ENCODE measurements around the gene MLXIPL. TPM values are rescaled to one million over a fixed set of nuclear protein-coding genes. Genes with fewer than 3 reads are reported as not detected.
"Not testable (repeated sequence)": the region's sequence is repeated elsewhere in the genome, so short reads cannot be mapped to it uniquely, and the experiment has no call there.

MLXIPL gene
- total RNA-seq, 1 donor from 2014 or later: not detected

DNA sequence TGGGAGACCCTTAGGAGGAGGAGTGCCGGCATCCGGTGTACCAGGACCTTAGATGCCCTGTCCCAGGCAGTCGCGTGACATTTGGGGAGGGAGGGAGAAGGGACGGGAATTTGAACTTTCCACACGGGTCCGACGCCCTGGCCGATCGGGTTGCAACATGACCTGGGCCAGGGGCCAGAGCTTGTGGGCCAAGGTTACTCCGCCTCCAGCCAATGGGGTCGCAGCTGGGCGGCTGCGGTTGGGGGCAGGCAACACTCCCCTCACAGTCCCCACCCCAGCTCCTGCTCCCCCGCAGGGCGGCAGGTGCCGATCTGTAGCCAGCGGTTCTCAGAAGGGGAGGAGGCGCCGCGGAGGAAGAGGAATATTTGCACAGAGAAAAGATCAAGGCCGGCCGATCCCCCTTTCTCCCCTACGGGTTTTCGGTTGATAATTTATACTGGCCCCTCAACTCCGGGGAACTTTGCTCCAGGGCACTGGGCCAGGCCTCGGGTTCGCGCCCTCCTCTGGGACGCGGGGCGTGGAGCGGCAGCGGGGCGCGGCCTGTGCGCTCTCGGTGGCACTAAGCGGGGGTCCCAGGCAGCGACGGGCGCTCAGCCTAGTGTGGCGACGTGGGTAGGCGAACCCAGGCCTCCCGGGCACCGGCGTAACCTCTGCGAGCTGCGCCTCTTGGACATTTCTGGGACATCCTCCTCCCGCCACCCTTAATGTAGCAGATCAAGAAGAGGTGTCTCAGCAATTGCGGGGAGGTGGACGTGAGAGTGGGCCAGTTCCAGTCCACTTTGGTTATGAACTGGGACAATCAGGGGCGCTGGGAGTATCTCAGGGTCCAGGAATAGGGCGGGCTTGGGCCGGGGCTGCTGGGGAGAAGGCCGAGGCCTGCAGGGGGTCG lies 1.2 kb downstream of the MLXIPL start:
- Mint-ChIP-seq H3K36me3 (ENCODE audit: low read depth) (no peaks in the 10 kb centered on the region), H3K27me3 (ENCODE audit: low read depth) (peaks cover 19% of the 10 kb centered on the region), H3K4me3 (ENCODE audit: unreplicated experiment) (peak overlapping the region; percentile 42), H3K9me3 (ENCODE audit: low read depth) (no peaks in the 10 kb centered on the region), H3K27ac (ENCODE audit: unreplicated experiment) (no peak overlapping the region), H3K4me1 (ENCODE audit: low read depth) (peaks cover 5% of the 10 kb centered on the region)
- DNase-seq (ENCODE audit: low spot score): no peak
- TF ChIP-seq, protein P1, sequence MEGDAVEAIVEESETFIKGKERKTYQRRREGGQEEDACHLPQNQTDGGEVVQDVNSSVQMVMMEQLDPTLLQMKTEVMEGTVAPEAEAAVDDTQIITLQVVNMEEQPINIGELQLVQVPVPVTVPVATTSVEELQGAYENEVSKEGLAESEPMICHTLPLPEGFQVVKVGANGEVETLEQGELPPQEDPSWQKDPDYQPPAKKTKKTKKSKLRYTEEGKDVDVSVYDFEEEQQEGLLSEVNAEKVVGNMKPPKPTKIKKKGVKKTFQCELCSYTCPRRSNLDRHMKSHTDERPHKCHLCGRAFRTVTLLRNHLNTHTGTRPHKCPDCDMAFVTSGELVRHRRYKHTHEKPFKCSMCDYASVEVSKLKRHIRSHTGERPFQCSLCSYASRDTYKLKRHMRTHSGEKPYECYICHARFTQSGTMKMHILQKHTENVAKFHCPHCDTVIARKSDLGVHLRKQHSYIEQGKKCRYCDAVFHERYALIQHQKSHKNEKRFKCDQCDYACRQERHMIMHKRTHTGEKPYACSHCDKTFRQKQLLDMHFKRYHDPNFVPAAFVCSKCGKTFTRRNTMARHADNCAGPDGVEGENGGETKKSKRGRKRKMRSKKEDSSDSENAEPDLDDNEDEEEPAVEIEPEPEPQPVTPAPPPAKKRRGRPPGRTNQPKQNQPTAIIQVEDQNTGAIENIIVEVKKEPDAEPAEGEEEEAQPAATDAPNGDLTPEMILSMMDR (IDR thresholded peaks at IDR 0.05): no peak

DNA sequence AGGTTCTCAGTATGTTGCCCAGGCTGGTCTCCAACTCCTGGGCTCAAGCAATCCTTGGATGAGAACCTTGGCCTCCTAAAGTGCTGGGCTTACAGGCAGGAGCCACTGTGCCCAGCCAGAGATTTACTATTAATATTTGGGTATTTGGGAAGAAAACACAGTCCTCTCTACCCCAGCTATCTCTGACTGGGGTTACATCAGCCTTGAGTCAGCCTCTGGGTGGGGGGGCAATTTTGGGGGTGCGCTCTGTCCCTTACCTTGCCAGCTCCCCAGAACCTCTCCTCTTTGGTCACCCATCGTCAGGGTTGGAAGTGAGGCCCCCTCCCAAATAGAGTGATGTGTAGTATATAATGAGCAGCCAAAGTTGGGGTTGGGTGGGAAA lies 1.8 kb downstream of the MLXIPL start:
- no peak overlapping the region for H3K4me3 Mint-ChIP-seq (ENCODE audit: unreplicated experiment)

DNA sequence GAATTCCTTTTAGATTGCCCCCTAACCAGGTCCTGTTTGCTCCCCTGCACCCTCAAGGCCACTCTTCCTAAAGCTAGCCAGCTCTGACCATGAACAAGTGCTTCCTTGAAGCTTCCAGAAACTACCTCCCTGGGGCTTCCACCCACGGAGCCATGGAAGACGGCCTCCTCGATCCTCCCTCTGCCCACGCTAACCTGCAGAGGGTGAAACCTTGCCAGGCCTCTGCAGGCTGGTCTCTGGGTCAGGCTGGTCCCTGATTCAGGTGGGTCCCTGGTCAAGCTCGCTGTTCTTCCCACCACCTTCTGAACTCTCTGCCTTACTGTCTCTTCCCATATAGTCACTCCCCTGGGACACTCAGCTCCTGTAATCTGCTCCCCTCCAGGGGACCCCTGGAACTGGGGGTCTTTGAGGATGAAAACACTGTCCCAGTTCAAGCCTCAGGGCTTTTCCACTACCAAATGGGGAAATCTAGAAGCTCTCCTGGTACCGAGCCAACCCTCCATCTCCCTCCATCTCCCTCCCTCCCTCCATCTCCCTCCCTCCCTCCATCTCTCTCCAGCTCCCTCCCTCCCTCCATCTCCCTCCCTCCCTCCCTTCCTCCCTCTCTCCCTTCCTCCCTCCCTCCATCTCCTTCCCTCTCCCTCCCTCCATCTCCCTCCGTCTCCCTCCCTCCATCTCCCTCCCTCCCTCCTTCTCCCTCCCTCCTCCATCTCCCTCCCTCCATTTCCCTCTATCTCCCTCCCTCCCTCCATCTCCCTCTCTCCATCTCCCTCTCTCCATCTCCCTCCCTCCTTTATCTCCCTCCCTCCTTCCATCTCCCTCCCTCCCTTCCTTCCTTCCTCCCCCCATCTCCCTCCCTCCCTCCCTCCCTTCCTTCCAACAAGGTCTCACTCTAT lies 2.9 kb downstream of the MLXIPL start:
- H3K9me3 Mint-ChIP-seq (ENCODE audit: low read depth): no peaks in the 10 kb centered on the region
- no peaks in the 10 kb centered on the region for H3K36me3 Mint-ChIP-seq (ENCODE audit: low read depth)
- TF ChIP-seq, protein P1 (IDR thresholded peaks at IDR 0.05): no peak
- no peak for DNase-seq (ENCODE audit: low spot score)
- H3K4me3 Mint-ChIP-seq (ENCODE audit: unreplicated experiment): no peak overlapping the region
- H3K27me3 Mint-ChIP-seq (ENCODE audit: low read depth): peaks cover 12% of the 10 kb centered on the region
- H3K27ac Mint-ChIP-seq (ENCODE audit: unreplicated experiment): no peak overlapping the region
- H3K4me1 Mint-ChIP-seq (ENCODE audit: low read depth): peaks cover 5% of the 10 kb centered on the region

More for the DNA sequence above, 1.8 kb downstream of the MLXIPL start:
- Mint-ChIP-seq H3K36me3 (ENCODE audit: low read depth) (no peaks in the 10 kb centered on the region), H3K27ac (ENCODE audit: unreplicated experiment) (no peak overlapping the region), H3K27me3 (ENCODE audit: low read depth) (peaks cover 13% of the 10 kb centered on the region), H3K4me1 (ENCODE audit: low read depth) (peaks cover 5% of the 10 kb centered on the region), H3K9me3 (ENCODE audit: low read depth) (no peaks in the 10 kb centered on the region)
- TF ChIP-seq, protein P1 (IDR thresholded peaks at IDR 0.05): no peak
- no peak for DNase-seq (ENCODE audit: low spot score)

DNA sequence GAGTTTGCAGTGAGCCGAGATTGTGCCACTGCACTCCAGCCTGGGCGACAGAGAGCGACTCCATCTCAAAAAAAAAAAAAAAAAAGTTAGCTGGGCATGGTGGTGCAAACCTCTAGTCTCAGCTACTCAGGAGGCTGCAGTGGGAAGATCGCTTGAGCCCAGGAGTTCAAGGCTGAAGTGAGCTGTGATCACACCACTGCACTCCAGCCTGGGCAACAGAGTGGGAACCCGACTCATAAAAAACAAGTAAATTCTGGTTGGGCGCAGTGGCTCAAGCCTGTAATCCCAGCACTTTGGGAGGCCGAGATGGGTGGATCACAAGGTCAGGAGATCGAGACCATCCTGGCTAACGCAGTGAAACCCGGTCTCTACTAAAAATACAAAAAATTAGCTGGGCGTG lies 4.9 kb downstream of the MLXIPL start:
- H3K4me1 Mint-ChIP-seq (ENCODE audit: low read depth); H3K9me3 Mint-ChIP-seq (ENCODE audit: low read depth); H3K36me3 Mint-ChIP-seq (ENCODE audit: low read depth); DNase-seq (ENCODE audit: low spot score); H3K4me3 Mint-ChIP-seq (ENCODE audit: unreplicated experiment); H3K27ac Mint-ChIP-seq (ENCODE audit: unreplicated experiment): not testable (repeated sequence)
- peaks cover 13% of the 10 kb centered on the region for H3K27me3 Mint-ChIP-seq (ENCODE audit: low read depth)

DNA sequence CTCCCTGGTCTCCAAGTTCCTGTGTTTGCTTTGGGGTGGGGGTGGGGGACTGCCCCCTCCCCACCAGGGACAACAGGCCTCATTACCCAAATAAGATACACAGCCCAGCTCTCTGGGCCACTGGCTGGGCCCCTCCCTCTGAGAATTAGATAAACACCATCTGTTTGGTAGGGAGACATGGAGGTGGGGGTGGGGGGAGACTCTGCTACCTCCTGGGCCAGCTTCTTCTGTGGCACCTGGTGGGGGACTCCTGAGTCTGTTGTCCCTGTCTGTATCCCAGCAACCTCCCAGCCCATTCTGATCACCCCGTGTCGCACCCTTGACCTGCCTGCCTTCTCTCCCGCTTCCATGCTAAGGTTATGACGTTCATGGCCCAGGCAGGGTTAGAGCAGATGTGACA lies 5.8 kb downstream of the MLXIPL start:
- Mint-ChIP-seq H3K27ac (ENCODE audit: unreplicated experiment) (no peak overlapping the region), H3K36me3 (ENCODE audit: low read depth) (no peaks in the 10 kb centered on the region), H3K27me3 (ENCODE audit: low read depth) (peaks cover 13% of the 10 kb centered on the region), H3K9me3 (ENCODE audit: low read depth) (no peaks in the 10 kb centered on the region), H3K4me1 (ENCODE audit: low read depth) (peaks cover 2% of the 10 kb centered on the region), H3K4me3 (ENCODE audit: unreplicated experiment) (no peak overlapping the region)
- DNase-seq (ENCODE audit: low spot score): no peak
- TF ChIP-seq, protein P1 (IDR thresholded peaks at IDR 0.05): no peak

DNA sequence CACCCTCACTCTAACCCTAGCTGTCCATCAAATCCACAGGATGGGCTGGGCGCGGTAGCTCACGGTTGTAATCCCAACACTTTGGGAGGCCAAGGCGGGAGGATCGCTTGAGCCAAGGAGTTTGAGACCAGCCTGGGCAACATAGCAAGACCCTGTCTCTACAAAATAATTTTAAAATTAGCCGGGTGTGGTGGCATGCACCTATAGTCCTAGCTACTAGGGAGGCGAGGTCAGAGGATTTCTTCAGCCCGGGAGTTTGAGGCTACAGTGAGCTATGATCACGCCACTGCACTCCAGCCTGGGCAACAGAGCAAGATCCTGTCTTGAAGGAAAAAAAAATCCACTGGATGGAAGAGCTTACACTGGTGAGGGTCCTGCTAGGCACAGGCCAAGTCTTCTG lies 6.8 kb downstream of the MLXIPL start:
- not testable (repeated sequence) for H3K4me3 Mint-ChIP-seq (ENCODE audit: unreplicated experiment); DNase-seq (ENCODE audit: low spot score); H3K36me3 Mint-ChIP-seq (ENCODE audit: low read depth); H3K9me3 Mint-ChIP-seq (ENCODE audit: low read depth); H3K27ac Mint-ChIP-seq (ENCODE audit: unreplicated experiment); H3K4me1 Mint-ChIP-seq (ENCODE audit: low read depth)
- H3K27me3 Mint-ChIP-seq (ENCODE audit: low read depth): peaks cover 10% of the 10 kb centered on the region

All from chondrocyte (in vitro differentiated cells).